Smooth muscle cell (in vitro differentiated cells): ENCODE data around the gene SDK1. TPM values are rescaled to one million over a fixed set of nuclear protein-coding genes. Genes with fewer than 3 reads are reported as not detected.

Experiments
- DNase-seq: peaks from one replicate; lab custom pipeline; 2025; ENCODE audit not compliant: unreplicated experiment; lab: John Stamatoyannopoulos, UW
- H2AFZ ChIP-seq: fragments of 200-600 bp; sonication (generic); 2 replicates; pipeline ENCODE4 v1.6.0; 2016; ENCODE audit warnings: antibody characterized with exemption, low read depth, mild to moderate bottlenecking
- H3F3A ChIP-seq: fragments of 200-600 bp; sonication (generic); 2 replicates; pipeline ENCODE4 v1.6.0; 2017; ENCODE audit warnings: antibody characterized with exemption, low read depth
- H3K27ac ChIP-seq: fragments of 200-600 bp; sonication (generic); 2 replicates; pipeline ENCODE4 v1.5.1; 2016; ENCODE audit warnings: low read depth, mild to moderate bottlenecking
- H3K27me3 ChIP-seq: fragments of 200-600 bp; sonication (generic); 2 replicates; pipeline ENCODE4 v1.6.1; 2016; ENCODE audit warnings: low read depth, mild to moderate bottlenecking
- H3K36me3 ChIP-seq: fragments of 200-600 bp; sonication (generic); 2 replicates; pipeline ENCODE4 v1.5.1; 2016; ENCODE audit warnings: low read depth
- H3K4me1 ChIP-seq: fragments of 200-600 bp; sonication (generic); 2 replicates; pipeline ENCODE4 v1.5.1; 2016; ENCODE audit warnings: low read depth
- H3K4me2 ChIP-seq: fragments of 200-600 bp; sonication (generic); 2 replicates; pipeline ENCODE4 v1.6.0; 2016; ENCODE audit warnings: mild to moderate bottlenecking
- H3K4me3 ChIP-seq: fragments of 200-600 bp; sonication (generic); 2 replicates; pipeline ENCODE4 v1.5.1; 2016; ENCODE audit warnings: mild to moderate bottlenecking
- H3K79me2 ChIP-seq: fragments of 200-600 bp; sonication (generic); 2 replicates; pipeline ENCODE4 v1.6.0; 2016; ENCODE audit warnings: low read depth, mild to moderate bottlenecking
- H3K9ac ChIP-seq: fragments of 200-600 bp; sonication (generic); 2 replicates; pipeline ENCODE4 v1.6.0; 2016; ENCODE audit warnings: low read depth
- H3K9me3 ChIP-seq: fragments of 200-600 bp; sonication (generic); replicated peaks from 2 replicates; pipeline ENCODE4 v1.5.1; 2016; ENCODE audit warnings: low read depth
- H4K20me1 ChIP-seq: fragments of 200-600 bp; sonication (generic); 2 replicates; pipeline ENCODE4 v1.6.0; 2016; ENCODE audit warnings: low read depth
- WGBS: methylation state at CpG from one replicate; pipeline ENCODE4 v1.1.7; 2016; ENCODE audit warnings: low lambda C conversion rate; 5-methylcytosine and 5-hydroxymethylcytosine counted together
- polyA plus RNA-seq: library from polyadenylated mRNA; unstranded; fragments of >200 nt; fragmentation: Nextera tagmentation; extraction: Ambion mirVana; gene quantifications from 2 replicates; pipeline ENCODE4 v1.2.1, GENCODE V29; 2016
- total RNA-seq: library from RNA; depleted of rRNA; stranded (reverse); fragments of >200 nt; gene quantifications from 2 replicates; pipeline ENCODE4 v1.2.3, GENCODE V29; 2014
- TF ChIP-seq, protein P1 (sequence below): fragments of 200-600 bp; sonication (generic); IDR thresholded peaks from 2 replicates; pipeline ENCODE4 v1.5.1; 2017; ENCODE audit warnings: borderline replicate concordance, mild to moderate bottlenecking, antibody characterized with exemption; ENCODE audit not compliant: insufficient read depth, poor library complexity, severe bottlenecking

The SDK1 gene
- total and polyA plus RNA-seq, 2 experiments from 2014 or later: 1.1 to 2.5 TPM

DNA sequence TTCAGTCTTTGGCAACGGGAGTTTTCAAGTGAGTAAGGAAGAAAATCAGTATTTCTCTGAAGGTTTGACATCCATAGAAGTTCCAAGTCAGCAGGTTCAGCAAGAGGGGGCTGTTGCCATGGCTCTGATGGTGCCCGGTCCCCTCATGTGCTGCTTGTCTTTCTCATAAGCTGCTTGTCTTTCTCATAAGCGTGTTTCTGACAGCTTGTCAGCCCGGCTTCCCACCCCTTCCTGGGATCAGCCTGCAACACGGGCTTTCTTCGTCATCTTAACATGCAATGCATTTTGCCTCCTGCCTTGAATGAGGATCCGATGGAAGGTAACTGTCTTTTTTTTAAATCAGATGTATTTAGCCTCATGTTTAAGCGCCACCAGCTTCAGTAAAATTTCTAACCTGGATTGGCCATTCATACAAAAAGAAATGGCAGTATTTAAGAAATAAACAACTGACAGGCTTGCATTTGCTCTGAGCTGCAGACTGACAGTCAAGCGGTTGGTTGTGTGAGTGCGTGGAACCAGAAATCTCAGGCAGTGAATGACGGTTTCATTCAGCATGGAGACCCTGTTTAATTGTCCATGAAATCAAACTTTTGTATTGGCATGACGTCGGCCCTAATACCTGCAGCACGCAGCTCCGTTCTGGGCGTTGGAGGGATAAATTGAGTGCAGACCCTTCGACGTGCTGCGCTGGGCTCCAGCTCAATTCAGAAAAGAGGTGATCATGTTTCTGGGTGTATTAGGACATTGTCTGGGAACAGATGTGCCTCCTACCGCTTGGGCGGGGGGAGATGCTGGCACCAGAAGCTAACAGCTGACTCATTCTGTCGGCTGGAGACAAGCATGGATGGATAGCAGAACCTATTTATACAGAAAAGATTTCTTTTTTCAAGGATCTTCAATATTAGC lies 926.3 kb downstream of the SDK1 start:
- Histone ChIP-seq H3K79me2 (no peaks in the 10 kb centered on the region), H3K9ac (no peak overlapping the region), H3K4me2 (no peak overlapping the region), H4K20me1 (no peaks in the 10 kb centered on the region), H3K27ac (no peak overlapping the region), H3K4me1 (peaks cover 6% of the 10 kb centered on the region), H3K36me3 (no peaks in the 10 kb centered on the region), H2AFZ (no peak overlapping the region), H3K27me3 (no peaks in the 10 kb centered on the region), H3F3A (no peaks in the 10 kb centered on the region), H3K9me3 (no peaks in the 10 kb centered on the region), H3K4me3 (no peak overlapping the region)
- TF ChIP-seq, protein P1, sequence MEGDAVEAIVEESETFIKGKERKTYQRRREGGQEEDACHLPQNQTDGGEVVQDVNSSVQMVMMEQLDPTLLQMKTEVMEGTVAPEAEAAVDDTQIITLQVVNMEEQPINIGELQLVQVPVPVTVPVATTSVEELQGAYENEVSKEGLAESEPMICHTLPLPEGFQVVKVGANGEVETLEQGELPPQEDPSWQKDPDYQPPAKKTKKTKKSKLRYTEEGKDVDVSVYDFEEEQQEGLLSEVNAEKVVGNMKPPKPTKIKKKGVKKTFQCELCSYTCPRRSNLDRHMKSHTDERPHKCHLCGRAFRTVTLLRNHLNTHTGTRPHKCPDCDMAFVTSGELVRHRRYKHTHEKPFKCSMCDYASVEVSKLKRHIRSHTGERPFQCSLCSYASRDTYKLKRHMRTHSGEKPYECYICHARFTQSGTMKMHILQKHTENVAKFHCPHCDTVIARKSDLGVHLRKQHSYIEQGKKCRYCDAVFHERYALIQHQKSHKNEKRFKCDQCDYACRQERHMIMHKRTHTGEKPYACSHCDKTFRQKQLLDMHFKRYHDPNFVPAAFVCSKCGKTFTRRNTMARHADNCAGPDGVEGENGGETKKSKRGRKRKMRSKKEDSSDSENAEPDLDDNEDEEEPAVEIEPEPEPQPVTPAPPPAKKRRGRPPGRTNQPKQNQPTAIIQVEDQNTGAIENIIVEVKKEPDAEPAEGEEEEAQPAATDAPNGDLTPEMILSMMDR: no peak
- WGBS: 90% methylated on average over 22 of the region's 22 CpGs
- DNase-seq: no peak

DNA sequence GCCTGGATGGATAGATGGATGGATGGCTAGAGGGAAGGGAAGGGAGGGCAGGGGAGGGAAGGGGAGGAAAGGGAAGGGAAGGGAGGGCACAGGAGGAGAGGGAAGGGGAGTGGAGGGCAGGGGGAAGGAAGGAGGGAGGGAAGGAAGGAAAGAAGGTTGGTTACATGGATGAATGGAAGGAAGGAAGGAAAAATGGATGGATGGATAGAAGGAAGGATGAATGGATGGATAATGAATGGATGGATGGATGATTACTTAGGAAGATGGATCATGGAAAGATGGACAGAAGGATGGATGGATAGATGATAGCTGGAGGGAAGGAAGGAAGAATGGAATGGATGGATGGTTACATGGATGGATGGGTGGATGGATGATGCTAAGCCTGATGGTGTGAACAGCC lies 929.3 kb downstream of the SDK1 start:
- no peak overlapping the region for H2AFZ ChIP-seq
- H3K27ac ChIP-seq: no peak overlapping the region
- H3K27me3 ChIP-seq: no peaks in the 10 kb centered on the region
- H3K9me3 ChIP-seq: no peaks in the 10 kb centered on the region
- no peak overlapping the region for H3K9ac ChIP-seq
- peaks cover 6% of the 10 kb centered on the region for H3K4me1 ChIP-seq
- no peak overlapping the region for H3K4me2 ChIP-seq
- H3F3A ChIP-seq: no peaks in the 10 kb centered on the region
- no peaks in the 10 kb centered on the region for H3K79me2 ChIP-seq
- no peaks in the 10 kb centered on the region for H4K20me1 ChIP-seq
- no peak for DNase-seq
- TF ChIP-seq, protein P1: no peak
- no peaks in the 10 kb centered on the region for H3K36me3 ChIP-seq
- no peak overlapping the region for H3K4me3 ChIP-seq

DNA sequence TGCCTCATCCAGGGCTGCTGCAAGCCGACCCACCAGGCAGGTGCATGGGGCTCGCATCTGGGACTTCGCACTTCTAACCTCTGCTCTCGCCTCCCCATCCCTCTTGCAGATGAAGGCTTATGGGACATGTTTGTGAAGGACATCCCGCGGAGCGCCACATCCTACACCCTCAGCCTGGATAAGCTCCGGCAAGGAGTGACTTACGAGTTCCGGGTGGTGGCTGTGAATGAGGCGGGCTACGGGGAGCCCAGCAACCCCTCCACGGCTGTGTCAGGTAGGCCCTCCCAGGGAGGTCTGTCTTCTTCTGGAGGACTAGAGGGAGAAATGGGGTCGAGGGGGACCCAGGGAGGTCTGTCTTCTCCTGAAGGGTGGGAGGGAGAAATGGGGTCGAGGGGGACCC lies 932.1 kb downstream of the SDK1 start:
- Histone ChIP-seq H3K79me2 (no peaks in the 10 kb centered on the region), H4K20me1 (no peaks in the 10 kb centered on the region), H3K4me3 (no peak overlapping the region), H3K4me2 (no peak overlapping the region), H3K9ac (no peak overlapping the region), H3K4me1 (no peaks in the 10 kb centered on the region), H3F3A (no peaks in the 10 kb centered on the region), H3K27ac (no peak overlapping the region), H2AFZ (no peak overlapping the region), H3K36me3 (no peaks in the 10 kb centered on the region), H3K27me3 (no peaks in the 10 kb centered on the region), H3K9me3 (no peaks in the 10 kb centered on the region)
- DNase-seq: no peak
- 93% methylated on average over 15 of the region's 15 CpGs for WGBS
- TF ChIP-seq, protein P1: no peak
